Spleen (tissue), 11 donors: ENCODE data around the gene MRTFB. TPM values are rescaled to one million over a fixed set of nuclear protein-coding genes. Genes with fewer than 3 reads are reported as not detected.

Experiments used
- DNase-seq: peaks from one replicate; pipeline ENCODE4 v3.0.0-alpha.2; 2020
- H3K27ac ChIP-seq, 8 donors: fragments of 200-600 bp; sonication (generic) in 7 of 8; 1 replicate in 4 of 8; 2 replicates in 4 of 8; pipeline versions ENCODE4 v1.5.0 to v1.8.0; 2016 to 2021; ENCODE audit warnings: inconsistent platforms in 4 of 8, mild to moderate bottlenecking in 4 of 8, moderate library complexity in 1 of 8
- H3K27me3 ChIP-seq, 7 donors: fragments of 200-600 bp; sonication (generic) in 6 of 7; replicated peaks in 1 of 7; 1 replicate in 4 of 7; 2 replicates in 3 of 7; pipeline versions ENCODE4 v1.5.0 to v1.8.0; 2016 to 2021; ENCODE audit warnings: inconsistent platforms in 3 of 7, mild to moderate bottlenecking in 1 of 7
- H3K36me3 ChIP-seq, 6 donors: fragments of 200-600 bp; sonication (generic) in 5 of 6; 1 replicate in 4 of 6; 2 replicates in 2 of 6; pipeline versions ENCODE4 v1.5.0 to v1.8.0; 2016 to 2021; ENCODE audit warnings: inconsistent platforms in 2 of 6
- H3K4me1 ChIP-seq, 6 donors: fragments of 200-600 bp; sonication (generic) in 5 of 6; 1 replicate in 3 of 6; 2 replicates in 3 of 6; pipeline versions ENCODE4 v1.5.0 to v1.8.0; 2016 to 2021; ENCODE audit warnings: inconsistent platforms in 3 of 6
- H3K4me3 ChIP-seq, 8 donors: fragments of 200-600 bp; sonication (generic) in 7 of 8; 1 replicate in 4 of 8; 2 replicates in 4 of 8; pipeline versions ENCODE4 v1.5.0 to v1.8.0; 2016 to 2021; ENCODE audit warnings: inconsistent platforms in 4 of 8, mild to moderate bottlenecking in 4 of 8, moderate library complexity in 2 of 8
- H3K9me3 ChIP-seq, 8 donors: fragments of 200-600 bp; sonication (generic) in 7 of 8; 1 replicate in 4 of 8; 2 replicates in 4 of 8; pipeline versions ENCODE4 v1.5.0 to v1.8.0; 2016 to 2021; ENCODE audit warnings: inconsistent platforms in 4 of 8
- CTCF ChIP-seq, 11 experiments: fragments of 200-600 bp in 7 of 11; fragments of 450-650 bp in 4 of 11; sonication (generic) in 4 of 11; IDR thresholded peaks in 8 of 11; conservative IDR thresholded peaks in 3 of 11; 1 replicate in 7 of 11; 2 replicates in 4 of 11; pipeline versions ENCODE4 v1.4.0 to v1.8.0; 2016 to 2021; ENCODE audit warnings: antibody characterized with exemption in 11 of 11, inconsistent platforms in 4 of 11, mild to moderate bottlenecking in 1 of 11
- POLR2A ChIP-seq, 3 donors: fragments of 450-650 bp; IDR thresholded peaks; one replicate each; pipeline ENCODE4 v1.5.1; 2017; ENCODE audit warnings: antibody characterized with exemption in 3 of 3, mild to moderate bottlenecking in 1 of 3
- POLR2AphosphoS5 ChIP-seq, 3 donors: sonication (generic); formaldehyde crosslinking; IDR thresholded peaks; one replicate each; pipeline ENCODE4 v1.5.1; 2017; ENCODE audit warnings: antibody characterized with exemption in 3 of 3
- WGBS, 5 donors: extraction: QIAGEN DNeasy Blood & Tissue Kit in 3 of 5; methylation state at CpG; one replicate each; pipeline versions ENCODE4 v1.1.5 to v1.1.7; 2013 to 2018; 5-methylcytosine and 5-hydroxymethylcytosine counted together
- intact Hi-C: fragments of 100-400 bp; cut with DNase I; formaldehyde crosslinking; loops from one replicate; pipeline ENCODE4 v1.15.0; 2023; ENCODE audit warnings: low total_unique reads
- microRNA-seq, 3 donors: library from miRNA; unstranded; fragments of <30 nt; microRNA quantifications; one replicate each; pipeline versions ENCODE4 to v1.1.0, GENCODE V29; 2019 to 2020
- polyA plus RNA-seq, 3 donors: library from polyadenylated mRNA; stranded (reverse); fragments of 200-250 nt; gene quantifications; one replicate each; pipeline ENCODE4 v1.2.1, GENCODE V29; 2013
- small RNA-seq, 4 donors: library from RNA; depleted of rRNA; stranded (forward); fragments of <200 nt; gene quantifications; one replicate each; pipeline ENCODE3, GENCODE V24; 2016
- total RNA-seq, 7 donors: library from RNA; depleted of rRNA in 3 of 7; stranded (reverse); fragments of >200 nt in 3 of 7; fragmentation: NEBNext Ultra II Directional in 4 of 7; extraction: Animal tissue kit (Norgen Biotek cat#: 25700) in 4 of 7; gene quantifications; one replicate each; pipeline versions ENCODE4 v1.1.0 to v1.2.1, GENCODE V29; 2016 to 2021
- donor health status: healthy with polysubstance abuse.
- donor health status: DM: no; HTN: no; CAD: no; lungs with moderate emphysema.
- donor health status: DM: no; HTN: no; CAD: no.
- donor health status: Bipolar disorder and iron deficiency.
- donor health status: healthy.
- donor health status: DM: no; HTN: no; CAD: no.
- donor health status: DM: yes; HTN: yes; CAD: no.

Gene MRTFB
- total and polyA plus RNA-seq, 10 donors = 2.3 to 39.3 (median 29.9) TPM

- H3K27me3 ChIP-seq = no peaks in the 10 kb centered on the region
- H3K4me3 ChIP-seq = no peak overlapping the region
- H3K9me3 ChIP-seq = no peaks in the 10 kb centered on the region
- intact Hi-C loops = no loop called here
- DNase-seq = peak; percentile 14
- peaks cover 0 to 4% (median under 1%) of the 10 kb centered on the region in 6 donors for H3K4me1 ChIP-seq
- TF ChIP-seq POLR2AphosphoS5 (IDR thresholded peaks at IDR 0.05) = no peak
- no peak for TF ChIP-seq CTCF (IDR thresholded peaks at IDR 0.05 in 8 of 11, conservative IDR thresholded peaks at IDR 0.05 in 3 of 11)
- no peak for TF ChIP-seq POLR2A (IDR thresholded peaks at IDR 0.05)
- H3K27ac ChIP-seq = no peak overlapping the region
- H3K36me3 ChIP-seq = no peaks in the 10 kb centered on the region
- 69 to 92% (median 86%) methylated on average over 11 of the region's 11 CpGs for WGBS, 5 donors
Observed at GRCh38 chr16:14315683-14316320, 244.7 kb downstream of the MRTFB start.

Small RNA genes lying within 50 kb of the gene (microRNA-seq; reads per million reads assigned to microRNA genes)
- gene MIR193B (25.7 to 59.2 (median 58.2) reads per million in 3 donors), gene MIR365A (0 to 0.35 (median 0) reads per million in 3 donors)

Small RNA genes lying within 50 kb of the gene (small RNA-seq; reads per million reads assigned to genes)
- gene MIR193B = 0 to 0.98 (median 0.39) reads per million in 4 donors
- gene MIR365A = 0 to 0.14 (median 0.06) reads per million in 4 donors
- 0 reads per million in 4 donors for gene RF00019

Other genes with a start within 250 kb of the MRTFB start
- gene ERCC4, start 151.2 kb upstream of the MRTFB start, total RNA-seq = 10 to 100 TPM in 4 of 7 donors, 1 to 10 TPM in 3; 5.9 to 15.2 (median 12.5) TPM
- 1 to 10 TPM; 1.1 to 2.3 (median 1.5) TPM for gene ERCC4, start 151.2 kb upstream of the MRTFB start, polyA plus RNA-seq